ENCODE results near the gene B4GALT5. TPM values are rescaled to one million over a fixed set of nuclear protein-coding genes. Genes with fewer than 3 reads are reported as not detected.
"Not testable (repeated sequence)": the region's sequence is repeated elsewhere in the genome, so short reads cannot be mapped to it uniquely, and the experiment has no call there.

The B4GALT5 gene, protein sequence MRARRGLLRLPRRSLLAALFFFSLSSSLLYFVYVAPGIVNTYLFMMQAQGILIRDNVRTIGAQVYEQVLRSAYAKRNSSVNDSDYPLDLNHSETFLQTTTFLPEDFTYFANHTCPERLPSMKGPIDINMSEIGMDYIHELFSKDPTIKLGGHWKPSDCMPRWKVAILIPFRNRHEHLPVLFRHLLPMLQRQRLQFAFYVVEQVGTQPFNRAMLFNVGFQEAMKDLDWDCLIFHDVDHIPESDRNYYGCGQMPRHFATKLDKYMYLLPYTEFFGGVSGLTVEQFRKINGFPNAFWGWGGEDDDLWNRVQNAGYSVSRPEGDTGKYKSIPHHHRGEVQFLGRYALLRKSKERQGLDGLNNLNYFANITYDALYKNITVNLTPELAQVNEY
- 10 to 100 TPM; 52.4 to 65.1 (median 60.2) TPM for total RNA-seq
- long read RNA-seq, donor 1, full-length matches to known transcripts: 13 of 19 reads
- long read RNA-seq, donor 1, partial matches to known transcripts: 1 of 19 reads
- long read RNA-seq, donor 1, other reads (novel, unspliced or antisense): 5 of 19 reads
- long read RNA-seq, donor 2, partial matches to known transcripts: 0 of 5 reads
- long read RNA-seq, donor 2, other reads (novel, unspliced or antisense): 5 of 5 reads

DNA sequence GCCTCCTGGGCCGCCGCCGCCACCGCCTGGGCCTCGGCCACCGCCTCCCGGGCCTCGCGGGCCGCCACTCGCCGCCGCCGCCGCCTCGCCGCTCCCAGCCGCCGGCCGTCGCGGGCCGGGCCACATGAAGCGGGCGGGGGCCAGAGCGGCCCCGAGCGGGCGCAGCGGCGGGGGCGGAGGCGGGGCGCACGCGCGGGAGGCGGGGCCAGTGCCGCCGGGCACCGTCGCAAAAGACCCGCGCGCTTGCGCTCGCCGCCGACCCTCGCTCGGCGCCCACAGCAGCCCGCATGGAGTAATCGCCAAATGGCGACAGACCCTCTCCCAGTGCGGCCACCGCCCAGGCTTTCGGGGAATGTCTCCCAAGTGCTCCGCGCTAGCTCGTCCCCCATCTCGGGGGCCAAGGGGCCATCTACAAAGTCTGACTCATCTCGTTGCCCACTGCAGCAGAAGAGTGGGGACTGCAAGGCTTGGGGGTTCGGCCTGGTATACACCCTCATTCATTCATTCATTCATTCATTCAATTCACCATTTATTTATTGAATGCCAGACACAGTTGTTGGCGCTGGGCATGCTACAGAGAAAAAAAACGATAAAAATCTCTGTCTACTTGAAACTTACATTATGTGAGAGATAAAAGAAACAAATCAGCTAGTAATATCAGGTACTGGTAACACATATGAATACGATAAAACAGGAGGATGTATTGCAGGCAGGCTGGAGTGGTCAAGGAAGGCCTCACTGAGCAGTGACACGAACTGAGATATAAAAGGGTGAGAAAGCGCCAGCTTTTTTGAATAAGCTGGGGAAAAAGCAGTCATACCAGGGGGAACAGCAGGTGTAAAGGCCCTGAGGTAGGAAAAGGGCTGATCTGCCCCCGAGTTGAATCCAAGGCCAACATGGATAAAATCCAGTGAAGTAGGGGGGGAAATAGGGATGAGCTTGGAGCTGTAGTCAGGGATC is at the start of gene B4GALT5:
Gene B4GALT5 (minus strand): TSS at position 126 of the 960 bp plus-strand sequence. CDS start 188 bp downstream, outside the sequence.
- peak within 1 kb of the TSS; percentile 88 for H3K4me3 ChIP-seq
- DNase-seq (peak; percentile 71 to 85 (median 83)), ATAC-seq (peak; percentile 85)
- H3K36me3 ChIP-seq (ENCODE audit: low read depth): no peaks in the 10 kb centered on the region
- peaks cover 18% of the 10 kb centered on the region for H3K4me1 ChIP-seq (ENCODE audit: low read depth)
- no peaks in the 10 kb centered on the region for H3K9me3 ChIP-seq
- intact Hi-C loops (cut with DNase I, micrococcal nuclease): loop anchor here in 1 of 2 donors (10.0 kb wide), 1 partner anchor 79 kb away; no protein-coding TSS in a partner anchor
- TF ChIP-seq, protein P1, sequence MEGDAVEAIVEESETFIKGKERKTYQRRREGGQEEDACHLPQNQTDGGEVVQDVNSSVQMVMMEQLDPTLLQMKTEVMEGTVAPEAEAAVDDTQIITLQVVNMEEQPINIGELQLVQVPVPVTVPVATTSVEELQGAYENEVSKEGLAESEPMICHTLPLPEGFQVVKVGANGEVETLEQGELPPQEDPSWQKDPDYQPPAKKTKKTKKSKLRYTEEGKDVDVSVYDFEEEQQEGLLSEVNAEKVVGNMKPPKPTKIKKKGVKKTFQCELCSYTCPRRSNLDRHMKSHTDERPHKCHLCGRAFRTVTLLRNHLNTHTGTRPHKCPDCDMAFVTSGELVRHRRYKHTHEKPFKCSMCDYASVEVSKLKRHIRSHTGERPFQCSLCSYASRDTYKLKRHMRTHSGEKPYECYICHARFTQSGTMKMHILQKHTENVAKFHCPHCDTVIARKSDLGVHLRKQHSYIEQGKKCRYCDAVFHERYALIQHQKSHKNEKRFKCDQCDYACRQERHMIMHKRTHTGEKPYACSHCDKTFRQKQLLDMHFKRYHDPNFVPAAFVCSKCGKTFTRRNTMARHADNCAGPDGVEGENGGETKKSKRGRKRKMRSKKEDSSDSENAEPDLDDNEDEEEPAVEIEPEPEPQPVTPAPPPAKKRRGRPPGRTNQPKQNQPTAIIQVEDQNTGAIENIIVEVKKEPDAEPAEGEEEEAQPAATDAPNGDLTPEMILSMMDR (IDR thresholded peaks at IDR 0.05): no peak

DNA sequence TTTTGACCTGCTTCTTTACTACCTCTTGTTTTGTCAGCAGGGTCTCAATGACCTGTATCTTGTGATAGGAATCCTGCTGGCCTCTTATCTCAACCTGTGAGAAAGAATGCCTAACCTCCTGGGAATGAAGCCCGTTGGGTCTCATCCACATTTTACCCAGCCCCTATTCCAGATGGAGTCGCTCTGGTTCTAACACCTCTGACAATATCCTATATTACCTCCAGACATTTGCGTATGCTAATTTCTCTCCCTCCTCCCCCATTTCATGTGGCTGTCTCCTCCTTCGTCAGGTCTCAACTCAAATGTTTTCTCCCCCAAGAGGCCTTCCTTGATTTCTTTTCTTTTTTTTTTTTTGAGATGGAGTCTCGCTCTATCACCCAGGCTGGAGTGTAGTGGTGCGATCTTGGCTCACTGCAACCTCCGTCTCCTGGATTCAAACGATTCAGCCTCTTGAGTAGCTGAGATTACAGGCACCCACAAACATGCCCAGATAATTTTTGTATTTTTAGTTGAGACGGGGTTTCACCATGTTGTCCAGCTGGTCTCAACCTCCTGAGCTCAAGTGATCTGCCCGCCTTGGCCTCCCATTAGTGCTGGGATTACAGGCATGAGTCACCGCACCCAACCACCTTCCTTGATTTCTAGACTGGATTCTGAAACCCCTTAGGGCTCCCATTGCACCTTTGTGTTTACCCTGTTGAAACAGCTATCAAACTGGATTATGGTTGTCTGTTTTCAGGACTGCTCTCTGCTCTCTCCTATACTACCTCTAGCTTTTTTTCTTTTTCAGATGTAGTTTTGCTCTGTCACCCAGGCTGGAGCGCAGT is 49.5 kb upstream of the B4GALT5 start:
- H3K4me3 ChIP-seq: no peak overlapping the region
- H3K4me1 ChIP-seq (ENCODE audit: low read depth): peaks cover 2% of the 10 kb centered on the region
- no peaks in the 10 kb centered on the region for H3K36me3 ChIP-seq (ENCODE audit: low read depth)
- TF ChIP-seq, protein P1 (IDR thresholded peaks at IDR 0.05): no peak
- intact Hi-C loops (cut with DNase I, micrococcal nuclease): no loop called here
- no peaks in the 10 kb centered on the region for H3K9me3 ChIP-seq
- DNase-seq (no peak), ATAC-seq (no peak)

DNA sequence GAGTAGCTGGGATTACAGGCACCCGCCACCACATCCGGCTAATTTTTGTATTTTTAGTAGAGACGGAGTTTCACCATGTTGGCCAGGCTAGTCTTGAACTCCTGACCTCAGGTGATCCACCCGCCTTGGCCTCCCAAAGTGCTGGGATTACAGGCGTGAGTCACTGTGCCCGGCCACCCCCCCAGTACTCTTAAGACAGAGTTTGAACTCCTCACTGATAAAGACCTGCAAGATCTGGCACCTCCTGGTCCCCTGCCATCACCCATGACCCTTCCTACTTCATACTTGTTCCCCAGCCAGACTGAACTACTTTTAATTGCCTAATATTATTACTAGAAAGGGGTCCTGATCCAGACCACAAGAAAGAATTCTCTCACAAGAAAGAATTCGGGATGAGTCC is 48.2 kb upstream of the B4GALT5 start:
- H3K4me3 ChIP-seq; DNase-seq; H3K9me3 ChIP-seq; H3K36me3 ChIP-seq (ENCODE audit: low read depth); ATAC-seq; intact Hi-C loops (cut with DNase I, micrococcal nuclease); H3K4me1 ChIP-seq (ENCODE audit: low read depth): not testable (repeated sequence)

DNA sequence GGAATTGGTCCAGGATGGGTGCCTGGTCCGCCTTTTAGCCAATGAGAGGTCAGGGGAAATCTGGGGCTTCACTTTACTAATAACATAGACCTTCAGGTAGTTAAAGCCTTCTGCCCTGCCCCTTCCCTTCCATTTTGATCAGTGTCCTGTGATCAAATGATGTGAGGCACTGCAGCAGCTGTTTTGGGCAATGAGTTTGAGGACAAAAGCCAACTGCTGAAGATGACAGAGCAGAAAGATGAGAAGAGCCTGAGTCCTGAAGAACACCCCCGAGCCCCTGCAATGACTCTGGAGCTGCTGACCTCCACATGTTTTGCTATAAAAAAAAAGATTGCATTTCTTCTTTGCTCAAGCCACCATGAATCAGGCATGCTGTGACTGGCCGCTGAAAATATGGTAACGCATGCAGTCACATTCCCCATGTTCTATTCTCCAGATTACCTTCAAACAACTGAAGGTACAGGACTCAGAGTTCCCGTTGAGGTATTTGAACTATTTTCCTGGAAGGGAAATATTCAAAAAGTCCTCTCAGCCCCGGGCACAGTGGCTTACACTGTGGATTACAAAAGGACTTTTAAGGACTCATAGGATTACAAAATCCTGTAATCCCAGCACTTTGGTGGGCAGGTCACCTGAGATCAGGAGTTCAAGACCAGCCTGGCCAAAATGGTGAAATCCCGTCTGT is 45.7 kb upstream of the B4GALT5 start:
- H3K4me1 ChIP-seq (ENCODE audit: low read depth): no peaks in the 10 kb centered on the region
- TF ChIP-seq, protein P1 (IDR thresholded peaks at IDR 0.05): no peak
- no peaks in the 10 kb centered on the region for H3K36me3 ChIP-seq (ENCODE audit: low read depth)
- no peak for ATAC-seq
- intact Hi-C loops (cut with DNase I, micrococcal nuclease): no loop called here
- no peaks in the 10 kb centered on the region for H3K9me3 ChIP-seq
- no peak overlapping the region for H3K4me3 ChIP-seq
- DNase-seq: no peak

DNA sequence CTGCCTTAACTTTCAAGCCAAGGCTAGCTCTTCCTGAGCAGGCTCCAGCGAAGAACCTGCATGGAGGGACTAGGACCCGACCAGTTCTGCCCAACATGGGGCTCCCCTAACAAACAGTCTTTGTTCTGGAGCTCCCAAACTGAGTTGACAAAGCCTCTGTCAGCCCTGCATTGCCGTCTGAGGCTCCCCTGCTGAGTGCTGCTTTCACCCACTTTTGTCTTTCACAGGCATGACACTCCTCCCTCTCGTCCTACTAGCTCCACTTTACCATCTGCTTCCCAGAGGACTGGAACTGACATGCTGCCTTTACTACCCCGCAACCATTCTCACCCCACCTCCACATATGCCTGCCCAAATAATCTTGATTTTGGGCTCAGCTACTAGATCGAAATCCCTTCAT is 45.1 kb upstream of the B4GALT5 start:
- intact Hi-C loops (cut with DNase I, micrococcal nuclease): no loop called here
- Histone ChIP-seq H3K36me3 (ENCODE audit: low read depth) (no peaks in the 10 kb centered on the region), H3K4me3 (no peak overlapping the region), H3K9me3 (no peaks in the 10 kb centered on the region), H3K4me1 (ENCODE audit: low read depth) (no peaks in the 10 kb centered on the region)
- ATAC-seq (no peak), DNase-seq (no peak)
- TF ChIP-seq, protein P1 (IDR thresholded peaks at IDR 0.05): no peak

All from mucosa of descending colon (tissue), 3 donors.